GM11168 (cell line): ENCODE data around the gene ASCL1.

Source experiments
- in situ Hi-C: fragments of 300-500 bp; cut with MboI; formaldehyde crosslinking; loops from one replicate; pipeline ENCODE4 v1.12.0; 2022; ENCODE audit warnings: low sequenced_read_pairs; ENCODE audit not compliant: unreplicated experiment

Gene ASCL1

GRCh38 chr12:102973583-102973982 lies 16.1 kb downstream of the ASCL1 start:
- in situ Hi-C loops = no loop called here

GRCh38 chr12:102976609-102977280 lies 19.3 kb downstream of the ASCL1 start:
- in situ Hi-C loops = no loop called here

GRCh38 chr12:102977945-102978706 lies 20.7 kb downstream of the ASCL1 start:
- in situ Hi-C loops = no loop called here

GRCh38 chr12:102980350-102980749 lies 22.9 kb downstream of the ASCL1 start:
- in situ Hi-C loops = no loop called here

GRCh38 chr12:102990419-102990818 lies 32.9 kb downstream of the ASCL1 start:
- in situ Hi-C loops = no loop called here

GRCh38 chr12:102992297-102992696 lies 34.8 kb downstream of the ASCL1 start:
- in situ Hi-C loops = no loop called here

DNA sequence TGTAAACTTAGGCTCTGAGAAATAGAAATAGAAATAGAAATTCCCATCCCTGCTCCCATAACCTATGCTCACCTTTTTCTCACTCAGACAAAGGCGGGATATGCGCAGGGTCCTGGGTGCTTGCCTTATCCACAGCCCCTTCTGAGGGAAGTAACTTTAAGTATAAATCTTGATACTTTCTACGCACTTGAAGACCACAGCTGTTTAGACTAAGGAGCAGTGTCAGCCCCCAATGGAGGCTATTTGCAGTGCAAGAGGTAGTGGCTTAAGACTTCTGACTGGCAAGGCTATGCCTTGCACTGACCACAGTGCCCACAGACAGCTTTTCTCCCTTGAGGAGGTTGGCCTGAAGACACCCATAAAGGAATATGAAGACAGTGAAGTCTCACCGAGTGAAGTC lies 35.2 kb downstream of the ASCL1 start:
- in situ Hi-C loops = no loop called here

DNA sequence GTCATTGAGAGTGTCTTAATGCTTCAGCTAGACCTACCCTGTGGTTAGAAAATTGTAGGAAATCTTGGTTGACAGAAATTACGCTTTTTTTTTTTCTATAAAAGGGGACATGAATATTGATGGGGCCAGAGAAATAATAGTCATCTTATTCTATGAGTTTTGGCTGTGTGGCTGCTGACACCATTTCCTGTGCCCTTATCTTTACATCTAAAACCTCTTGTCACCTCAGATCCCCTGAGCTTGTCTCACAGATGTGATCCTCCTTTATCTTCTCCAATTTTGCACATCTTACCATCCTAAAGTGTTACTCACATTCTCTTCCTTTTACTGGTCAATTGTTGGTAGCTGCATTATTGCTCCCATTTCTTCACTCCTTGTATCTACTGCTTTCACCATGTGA lies 36.1 kb downstream of the ASCL1 start:
- in situ Hi-C loops = no loop called here

- in situ Hi-C loops = no loop called here
These were observed 37.9 kb downstream of the ASCL1 start for GRCh38 chr12:102995372-102995771.
